Measurements from ENCODE around the gene MAPK11.
"Not testable (repeated sequence)": the region's sequence is repeated elsewhere in the genome, so short reads cannot be mapped to it uniquely, and the experiment has no call there.

Gene MAPK11

GRCh38 chr22:50275181-50276055, 5.2 kb upstream of the MAPK11 start:
- no peak for DNase-seq

DNA sequence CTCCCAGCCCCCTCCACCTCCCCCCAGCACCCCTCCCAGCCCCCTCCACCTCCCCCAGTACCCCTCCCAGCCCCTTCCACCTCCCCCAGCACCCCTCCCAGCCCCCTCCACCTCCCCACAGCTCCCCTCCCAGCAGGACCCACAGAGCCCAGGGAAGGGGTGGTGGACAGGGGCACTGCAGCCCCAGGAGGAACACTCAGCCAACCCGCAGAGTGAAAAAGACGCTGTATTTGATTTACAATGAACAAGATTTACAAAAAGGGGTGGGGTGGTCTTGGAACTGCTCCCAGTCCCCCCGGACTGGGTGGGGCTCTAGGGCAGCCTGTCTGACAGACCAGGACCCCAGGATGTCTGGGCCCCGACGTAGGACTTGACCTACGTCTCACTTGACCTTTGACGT, 4.6 kb upstream of the MAPK11 start:
- no peak for DNase-seq

DNA sequence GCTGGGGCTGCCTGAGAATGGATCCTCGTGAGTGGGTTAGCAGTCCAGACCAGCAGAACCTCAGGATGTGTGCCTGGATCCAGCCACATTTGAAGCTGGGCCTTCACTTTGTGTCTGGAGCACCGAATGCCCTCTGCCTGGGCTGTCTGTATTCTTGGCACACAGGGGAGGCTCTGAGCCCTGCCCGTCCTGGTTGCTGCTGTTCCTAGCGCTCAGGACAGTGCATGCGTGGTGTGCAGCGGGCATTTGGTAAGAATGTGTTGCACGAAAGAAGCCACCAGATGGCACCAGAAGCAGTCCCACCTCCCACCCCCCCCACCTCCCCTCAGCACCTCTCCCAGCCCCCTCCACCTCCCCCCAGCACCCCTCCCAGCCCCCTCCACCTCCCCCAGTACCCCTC, 4.1 kb upstream of the MAPK11 start:
- peak; percentile 41 for DNase-seq

DNA sequence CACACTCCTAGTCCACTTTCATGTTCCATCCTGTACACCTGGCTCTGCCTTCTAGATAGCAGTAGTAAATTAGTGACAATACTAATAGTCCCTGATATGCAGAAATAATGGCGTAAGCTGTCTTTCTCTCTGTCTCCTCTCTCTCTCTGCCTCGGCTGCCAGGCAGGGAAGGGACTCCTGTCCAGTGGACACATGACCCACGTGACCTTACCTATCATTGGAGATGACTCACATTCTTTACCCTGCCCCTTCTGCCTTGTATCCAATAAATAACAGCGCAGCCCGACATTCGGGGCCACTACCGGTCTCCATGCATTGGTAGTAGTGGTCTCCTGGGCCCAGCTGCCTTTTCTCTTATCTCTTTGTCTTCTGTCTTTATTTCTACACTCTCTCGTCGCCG, 3.6 kb upstream of the MAPK11 start:
- not testable (repeated sequence) for DNase-seq

GRCh38 chr22:50273352-50273751, 3.2 kb upstream of the MAPK11 start:
- not testable (repeated sequence) for DNase-seq

DNA sequence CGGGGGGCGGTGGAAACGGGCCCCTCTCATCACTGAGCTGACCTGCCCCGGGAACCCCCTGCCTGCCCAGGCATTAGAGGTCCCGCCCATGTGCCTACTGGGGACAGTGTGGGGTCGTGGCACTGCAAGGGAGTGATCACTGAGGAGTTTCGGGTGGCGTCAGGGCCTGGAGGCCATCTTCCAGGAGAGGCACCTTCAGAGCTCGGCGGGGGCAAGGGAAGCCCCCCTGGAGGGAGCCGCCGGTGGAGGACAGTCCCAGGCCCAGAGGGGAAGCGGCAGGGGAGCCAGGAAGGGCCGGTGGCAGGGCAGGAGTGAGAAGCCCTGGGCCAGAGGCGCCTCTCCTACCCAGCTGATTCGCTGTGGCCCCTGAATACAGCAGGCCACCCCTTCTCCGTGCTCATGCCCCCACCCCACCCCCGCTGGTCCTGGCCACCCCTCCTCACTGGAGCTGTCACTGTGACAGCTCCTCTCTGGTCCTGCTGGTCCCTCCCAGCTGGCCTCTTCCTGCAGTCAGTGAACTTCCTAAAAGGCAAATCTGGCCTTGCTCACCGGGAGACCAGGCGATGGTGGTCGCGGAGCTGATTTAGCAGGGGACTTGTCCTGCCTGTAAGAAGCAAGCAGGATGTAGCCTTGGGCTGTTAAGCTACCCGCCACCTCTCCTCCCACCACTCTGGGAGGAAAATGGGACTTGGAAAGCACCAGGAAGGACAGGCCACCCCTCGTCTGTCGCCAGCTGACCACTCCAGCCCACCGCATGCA, 2.0 kb upstream of the MAPK11 start:
- no peak for DNase-seq

DNA sequence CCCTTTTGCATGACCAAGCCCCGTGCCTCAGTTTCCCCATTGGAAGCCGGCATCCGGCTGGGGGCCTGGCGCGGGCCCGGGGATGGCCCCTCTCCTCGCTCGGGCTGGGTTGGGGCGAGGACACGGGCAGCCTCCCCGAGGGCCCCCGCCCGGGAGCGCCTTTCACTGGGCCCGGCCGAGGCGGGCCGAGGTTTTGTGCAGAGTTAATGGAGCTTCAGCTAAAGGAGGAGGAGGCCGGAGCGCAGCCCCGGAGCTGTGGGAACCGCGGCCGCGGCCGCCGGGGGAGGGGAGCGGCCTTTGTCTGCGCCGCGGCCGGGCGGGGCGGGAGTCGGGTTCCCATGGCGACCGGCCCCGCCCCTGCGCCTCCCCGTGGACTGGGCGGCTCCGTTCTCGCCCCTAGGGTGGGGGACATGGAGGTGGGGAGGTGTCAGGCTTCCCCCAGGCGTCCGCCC, 1.4 kb upstream of the MAPK11 start:
- DNase-seq = peak; percentile 26

GRCh38 chr22:50270666-50271394, 650 bp upstream of the MAPK11 start:
- DNase-seq = peak; percentile 59

- DNase-seq = no peak
These were observed 609 bp downstream of the MAPK11 start for GRCh38 chr22:50269573-50269969.

DNA sequence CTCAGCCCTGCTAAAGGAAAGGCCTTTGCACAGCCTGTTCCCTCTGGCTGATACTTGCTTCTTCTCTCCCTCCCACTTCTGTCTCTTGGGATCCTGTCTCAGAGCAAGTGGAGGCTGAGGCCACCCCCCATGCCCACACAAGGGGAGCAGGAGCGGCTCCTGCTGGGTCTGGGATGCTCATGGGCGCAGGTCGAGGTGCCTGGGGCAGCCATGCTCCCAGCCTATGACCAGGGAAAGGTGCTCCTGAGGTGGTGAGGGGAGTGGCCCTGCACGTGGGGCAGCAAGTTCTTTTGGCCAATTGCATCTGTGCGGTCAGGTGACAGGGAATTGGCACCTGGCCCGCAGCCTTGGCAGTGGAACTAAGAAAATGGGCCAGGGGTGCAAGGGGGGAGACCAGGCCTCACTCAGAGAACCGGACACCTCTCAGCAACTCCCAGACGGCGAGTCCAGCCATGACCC, 1.5 kb downstream of the MAPK11 start:
- DNase-seq = no peak

- DNase-seq = peak; percentile 66
These were observed 2.4 kb downstream of the MAPK11 start for GRCh38 chr22:50267591-50268390.

DNA sequence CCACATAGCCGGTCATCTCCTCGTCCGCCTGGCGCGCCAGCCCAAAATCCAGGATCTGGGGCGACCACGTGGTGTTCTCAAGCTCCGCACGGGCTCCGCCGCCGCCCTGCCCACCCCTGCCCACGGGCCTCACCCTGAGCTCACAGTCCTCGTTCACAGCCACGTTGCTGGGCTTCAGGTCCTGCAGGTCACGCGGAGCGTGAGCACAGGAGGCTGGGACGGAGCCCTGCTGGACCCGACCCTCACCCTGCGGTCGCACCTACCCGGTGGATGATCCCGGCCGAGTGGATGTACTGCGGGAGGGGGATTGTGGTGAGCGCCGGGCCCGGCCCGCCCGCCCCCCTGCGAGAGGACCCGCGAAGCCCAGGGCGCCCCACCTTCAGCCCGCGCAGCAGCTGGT, 3.2 kb downstream of the MAPK11 start:
- no peak for DNase-seq

GRCh38 chr22:50264946-50265669, 5.1 kb downstream of the MAPK11 start:
- no peak for DNase-seq

DNA sequence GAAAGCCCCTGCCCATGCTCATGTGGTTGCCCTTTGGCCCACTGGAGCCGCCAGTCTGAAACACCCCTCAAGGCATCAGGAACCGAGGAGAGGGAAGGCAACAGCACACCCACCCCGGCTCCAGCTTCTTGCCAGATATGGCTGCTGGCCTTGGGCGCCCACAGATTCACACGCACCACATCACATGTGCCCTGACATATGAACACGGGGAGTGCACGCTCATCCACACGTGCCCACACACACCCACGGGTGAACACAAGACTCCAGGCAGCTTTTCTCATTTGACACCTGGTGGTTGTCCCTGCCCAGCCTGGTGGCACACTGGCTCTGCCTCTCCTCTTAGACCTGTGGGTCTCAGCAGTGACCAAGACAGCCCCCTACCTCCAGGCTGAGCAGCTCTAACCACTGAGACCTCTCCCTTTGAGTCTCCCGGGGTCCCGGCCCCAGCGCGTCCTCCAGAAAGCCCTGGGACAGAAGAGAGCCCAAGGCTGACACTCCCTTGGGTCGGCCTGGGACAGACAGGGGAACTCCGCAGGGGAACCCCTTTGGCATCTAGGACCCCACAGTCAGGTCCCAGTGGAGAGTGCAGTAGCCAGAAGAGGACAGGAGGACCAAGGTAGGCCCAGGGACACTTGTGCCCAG, 6.0 kb downstream of the MAPK11 start:
- no peak for DNase-seq

- DNase-seq = no peak
These were observed 7.1 kb downstream of the MAPK11 start for GRCh38 chr22:50262973-50263617.

- DNase-seq = no peak
These were observed 7.7 kb downstream of the MAPK11 start for GRCh38 chr22:50262460-50262911.

GRCh38 chr22:50261615-50262459, 8.3 kb downstream of the MAPK11 start, which contains the start of gene MAPK12:
Gene MAPK12, minus strand, starts transcription at chr22:50261683. Its CDS starts 174 bp downstream, at chr22:50261509.
- DNase-seq = no peak

- no peak for DNase-seq
These were observed 9.2 kb downstream of the MAPK11 start for GRCh38 chr22:50260801-50261614.

DNA sequence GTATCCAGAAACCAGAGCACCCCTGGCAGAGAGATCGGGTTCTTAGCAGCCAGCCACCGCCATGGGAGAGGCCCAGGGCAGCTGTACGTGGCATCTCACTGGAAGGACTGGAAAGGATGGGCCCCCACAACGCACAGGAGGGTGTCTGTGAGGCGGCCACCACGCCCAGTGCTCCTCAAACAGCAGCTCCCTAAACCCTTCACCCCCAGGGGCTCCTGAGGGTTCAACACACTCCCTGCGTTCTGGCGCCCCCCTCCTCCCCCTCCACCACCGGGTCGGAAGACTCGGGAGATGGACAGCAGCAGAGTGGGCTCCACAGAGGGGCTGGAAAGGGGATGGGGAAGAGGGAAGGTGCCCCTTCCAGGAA, 9.8 kb downstream of the MAPK11 start:
- no peak for DNase-seq

Measured in stimulated activated CD4-positive, alpha-beta T cell treated with anti-CD3 and anti-CD28 coated beads, Interleukin-1b, Interleukin-23, amount 100 ng/mL, for 48 hours (primary cell).